GM18498 (cell line): ENCODE data around the gene GRM7.

ENCODE experiments used
- ATAC-seq: cut with Tn5 transposase; IDR thresholded peaks from one replicate; pipeline ENCODE4 v1.9.1; 2021; ENCODE audit warnings: mild to moderate bottlenecking, moderate library complexity; ENCODE audit not compliant: unreplicated experiment

The GRM7 gene

DNA sequence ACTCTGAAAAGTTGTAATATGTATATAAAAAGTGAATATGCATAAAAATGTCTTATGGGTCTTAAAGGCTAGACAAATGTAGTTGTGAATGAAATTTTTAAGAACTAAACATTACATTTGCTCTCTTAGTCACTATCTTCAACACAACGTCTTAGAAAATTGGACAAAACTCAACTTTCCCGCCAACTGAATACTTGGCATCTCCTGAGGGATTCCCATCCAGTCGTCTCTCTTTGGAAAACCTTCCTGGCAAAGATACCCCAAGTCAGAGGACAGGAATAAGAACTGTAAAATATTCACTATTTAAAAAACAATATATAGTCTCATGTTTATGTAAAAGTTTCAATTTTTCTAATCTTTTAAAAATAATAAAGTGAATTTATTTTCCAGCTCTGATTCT is 354.8 kb downstream of the GRM7 start:
- no peak for ATAC-seq

DNA sequence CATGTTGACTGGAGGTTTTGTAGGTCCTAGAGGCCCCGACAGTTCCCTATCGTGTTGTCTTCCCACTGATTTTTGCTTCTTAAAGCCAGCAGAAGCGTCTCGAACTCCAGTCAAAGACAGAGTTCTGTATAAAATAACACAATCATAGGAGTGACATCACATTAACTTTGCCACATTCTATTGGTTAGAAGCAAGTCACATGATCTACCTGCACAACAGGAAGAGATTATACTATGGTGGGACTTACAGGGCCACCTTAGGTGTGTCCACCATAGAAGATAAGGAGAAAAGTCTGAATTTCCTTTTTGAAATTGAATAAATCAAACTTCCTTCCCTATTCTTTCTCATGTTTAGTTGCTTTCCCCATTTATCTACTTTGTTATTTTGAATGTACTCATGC is 365.5 kb downstream of the GRM7 start:
- no peak for ATAC-seq

DNA sequence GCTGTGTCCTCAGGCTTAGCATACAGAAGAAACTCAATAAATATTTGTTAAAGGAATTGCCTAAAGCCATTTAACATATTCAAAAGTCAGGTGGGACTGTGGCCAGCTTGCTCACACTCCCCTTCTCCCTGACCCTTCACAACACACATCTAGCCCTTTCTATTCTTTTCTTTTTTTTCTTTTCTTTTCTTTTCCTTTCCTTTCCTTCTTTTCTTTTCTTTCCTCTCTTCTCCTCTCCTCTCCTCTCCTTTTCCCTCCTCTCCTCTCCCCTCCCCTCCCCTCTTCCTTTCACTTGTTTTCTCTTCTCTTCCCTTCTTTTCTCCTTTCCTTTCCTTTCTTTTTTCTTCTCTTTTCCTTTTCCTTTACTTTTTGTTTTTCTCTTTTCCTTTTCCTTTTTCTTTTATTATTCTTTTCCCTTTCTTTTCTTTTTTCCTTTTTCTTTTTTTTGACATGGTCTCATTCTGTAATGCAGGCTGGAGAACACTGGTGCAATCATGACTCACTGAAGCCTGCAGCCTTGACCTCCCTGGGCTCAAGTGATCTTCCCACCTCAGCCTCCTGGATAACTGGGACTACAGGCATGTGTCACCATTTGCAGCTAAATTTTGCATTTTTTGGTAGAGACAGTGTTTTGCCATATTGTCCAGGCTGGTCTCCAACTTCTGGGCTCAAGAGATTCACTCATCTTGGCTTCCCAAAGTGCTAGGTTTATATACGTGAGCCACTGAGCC is 377.8 kb downstream of the GRM7 start:
- no peak for ATAC-seq

DNA sequence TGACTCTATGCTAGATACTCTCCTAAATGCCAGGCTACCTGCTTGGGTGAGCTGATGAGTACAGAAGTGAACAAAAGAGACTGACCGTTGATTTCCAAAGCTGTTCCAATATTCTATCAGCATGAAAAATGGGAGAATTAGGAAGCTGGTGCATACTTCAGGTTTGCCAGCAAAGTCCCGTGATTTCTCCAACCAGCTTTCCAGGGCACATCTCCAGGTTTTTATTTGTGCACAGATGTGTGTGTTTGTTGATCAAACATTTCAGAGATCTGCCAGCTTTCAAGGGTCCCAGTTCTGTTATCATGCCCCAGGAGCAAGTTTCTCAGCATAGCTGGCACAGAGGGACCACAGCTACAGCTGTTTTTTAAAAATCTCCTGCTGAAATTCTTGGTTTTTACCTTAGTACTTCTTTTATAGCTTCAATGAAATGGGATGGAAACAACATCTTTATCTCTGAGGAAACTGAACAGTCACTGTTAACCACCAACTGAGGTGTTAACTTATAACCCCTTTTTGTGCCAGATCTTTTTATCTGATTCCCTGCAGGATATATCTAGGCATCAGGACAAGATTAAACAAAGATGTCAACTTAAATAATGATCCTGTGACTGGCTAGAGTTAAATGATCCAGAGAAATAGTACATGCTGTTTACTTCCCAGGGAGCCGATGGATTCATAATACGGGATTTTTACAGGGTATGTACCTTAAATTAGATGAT is 380.8 kb downstream of the GRM7 start:
- no peak for ATAC-seq

DNA sequence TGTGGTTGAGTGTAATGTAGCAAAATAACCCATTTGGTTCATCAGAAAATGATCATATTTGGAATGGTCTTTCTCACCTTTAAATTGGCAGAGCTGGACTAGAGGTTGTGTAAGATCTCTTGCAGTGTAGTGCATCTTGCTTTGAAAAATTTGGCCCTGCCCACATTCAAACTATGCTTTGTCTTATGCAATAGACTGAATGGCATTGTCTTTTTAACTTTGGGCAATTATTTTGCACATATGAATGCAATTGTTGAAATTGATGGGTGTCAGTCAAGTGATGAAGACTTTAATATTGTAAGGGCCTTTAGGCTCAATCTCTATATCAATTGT is 381.4 kb downstream of the GRM7 start:
- ATAC-seq: no peak

DNA sequence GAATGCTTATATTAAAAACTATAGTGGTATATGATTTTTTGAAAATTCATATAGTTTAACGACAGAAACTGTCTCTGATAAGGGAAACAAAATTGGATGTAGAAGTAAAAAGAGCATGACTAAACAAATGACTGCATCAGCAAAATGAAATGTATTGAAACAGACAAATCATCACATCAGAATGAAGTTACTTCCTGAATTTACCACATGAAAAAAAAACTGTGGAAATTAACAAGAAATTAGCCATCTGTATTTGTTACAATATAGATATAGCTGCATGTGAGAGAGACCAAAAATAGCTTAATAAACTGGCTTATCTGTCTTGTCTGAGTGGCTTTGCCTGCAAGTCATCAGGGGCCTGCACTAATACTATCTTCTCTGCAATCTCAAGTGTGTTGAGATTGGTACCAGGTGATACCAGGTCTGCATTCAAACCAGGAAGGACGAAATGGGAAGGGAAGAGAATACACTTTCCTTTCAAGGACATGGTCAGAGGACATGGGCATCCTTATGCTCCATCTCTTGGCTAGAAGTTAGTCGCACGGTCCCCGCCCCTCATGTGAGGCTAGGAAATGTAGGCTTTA is 388.7 kb downstream of the GRM7 start:
- no peak for ATAC-seq

DNA sequence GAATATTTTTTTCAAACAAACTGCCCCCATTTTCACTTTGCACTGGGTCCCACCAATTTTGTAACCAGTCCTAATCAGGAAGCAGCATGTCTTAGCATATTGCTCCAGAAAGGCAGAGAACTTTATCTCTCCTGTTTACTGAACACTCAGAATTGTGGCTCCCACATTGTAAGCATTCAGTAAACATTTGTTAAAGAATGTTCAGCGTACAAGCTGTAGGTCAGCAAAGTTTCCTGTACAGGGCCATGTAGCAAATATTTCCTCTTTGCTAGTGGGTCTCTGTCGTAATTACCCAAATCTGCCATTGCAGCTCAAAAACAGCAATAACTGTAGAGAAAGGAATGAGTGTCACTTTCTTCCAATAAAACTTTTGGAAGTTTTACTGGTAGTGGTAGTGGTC is 393.3 kb downstream of the GRM7 start:
- no peak for ATAC-seq

DNA sequence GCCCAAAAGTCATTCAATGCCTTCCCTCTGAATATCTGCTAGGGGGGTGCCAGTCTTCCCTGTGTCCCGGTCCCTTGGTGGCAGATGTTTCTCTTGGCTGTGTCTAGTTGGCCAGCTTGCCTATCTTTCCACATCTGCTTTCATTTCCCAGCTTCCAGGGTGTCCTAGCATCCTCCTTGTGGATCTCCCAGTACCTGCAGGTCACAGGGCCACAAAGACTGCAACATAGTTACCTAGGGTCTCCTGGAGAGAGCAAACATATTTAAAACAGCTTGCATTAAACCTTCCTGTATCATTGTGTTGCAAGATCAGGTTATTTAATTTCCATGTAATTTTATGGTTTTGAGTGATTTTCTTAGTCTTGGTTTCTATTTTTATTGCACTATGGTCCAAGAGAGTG is 400.1 kb downstream of the GRM7 start:
- ATAC-seq: no peak

DNA sequence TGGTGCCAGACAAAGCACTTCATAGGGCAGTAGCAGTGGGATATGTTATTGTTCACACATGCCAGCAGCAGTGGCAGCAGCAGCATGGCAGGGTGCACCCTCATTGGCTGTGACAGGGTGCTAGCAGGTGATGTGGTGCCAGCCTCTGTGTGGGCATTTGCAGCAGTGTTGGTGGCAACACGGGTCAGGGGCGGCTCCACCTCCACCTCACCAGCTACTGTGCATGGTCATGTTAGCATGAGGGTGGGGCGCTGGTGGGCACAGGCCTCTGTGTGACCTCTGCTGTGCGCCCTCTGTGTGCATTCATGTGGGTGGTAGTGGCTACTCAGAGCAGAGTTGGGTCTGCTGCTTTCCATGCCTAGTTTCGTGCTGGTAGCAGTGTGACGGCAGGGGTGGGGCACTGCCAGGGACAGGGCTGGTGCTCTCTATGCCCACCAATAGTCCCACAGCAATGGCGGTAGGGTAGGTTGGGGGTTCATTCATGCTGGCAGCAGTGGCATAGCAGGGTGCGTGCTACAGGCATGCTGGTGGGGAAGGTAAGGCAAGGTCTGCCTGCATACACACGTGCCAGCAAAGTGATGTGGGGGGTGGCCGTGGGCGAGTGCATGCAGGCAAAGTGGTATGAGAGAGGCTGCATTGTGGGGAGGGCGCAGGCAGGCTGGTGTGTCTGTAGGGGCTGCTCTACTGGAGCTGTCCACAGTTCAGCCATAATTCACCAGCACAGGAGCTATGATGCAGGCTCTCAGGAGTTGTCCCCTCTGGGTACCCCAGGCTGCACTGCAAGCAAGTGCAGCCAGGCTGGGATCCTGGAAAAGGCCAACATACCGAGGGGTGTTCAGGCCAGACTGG is 402.7 kb downstream of the GRM7 start:
- ATAC-seq: no peak

DNA sequence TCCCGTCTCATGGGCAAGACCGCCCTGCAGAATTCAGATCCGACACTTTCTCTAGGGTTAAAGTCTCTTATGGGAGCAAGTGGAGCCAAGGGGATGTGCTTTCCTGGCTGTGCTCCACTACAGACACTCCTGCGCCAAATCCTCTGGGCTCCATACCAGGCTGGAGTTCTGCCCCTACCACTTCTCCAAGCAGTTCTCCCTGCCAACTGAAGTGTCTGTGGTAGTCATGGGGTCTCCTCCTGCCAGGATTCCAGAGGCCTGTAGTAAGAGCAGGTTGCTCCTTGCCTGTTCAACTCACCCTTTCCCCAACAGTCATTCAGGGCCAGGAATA is 403.2 kb downstream of the GRM7 start:
- no peak for ATAC-seq

DNA sequence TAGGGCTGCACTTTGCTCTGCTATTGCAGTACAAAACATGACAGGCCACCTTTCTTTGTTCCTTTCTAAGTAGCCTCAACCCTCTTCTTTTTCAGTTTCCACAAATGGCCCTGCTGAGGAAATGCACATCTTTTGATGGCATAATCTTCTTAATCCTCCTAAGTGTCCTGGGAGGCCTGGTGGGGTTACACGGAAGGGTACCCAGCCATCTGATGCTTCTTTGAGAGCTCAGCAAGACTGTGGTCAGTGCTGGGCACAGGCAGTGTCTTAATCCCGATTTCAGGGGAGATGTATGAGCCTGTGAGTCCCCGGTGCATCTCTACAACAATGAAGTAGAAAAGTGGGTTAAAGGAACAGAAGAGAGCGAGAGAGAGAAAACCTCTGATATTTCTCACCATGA is 404.8 kb downstream of the GRM7 start:
- no peak for ATAC-seq

DNA sequence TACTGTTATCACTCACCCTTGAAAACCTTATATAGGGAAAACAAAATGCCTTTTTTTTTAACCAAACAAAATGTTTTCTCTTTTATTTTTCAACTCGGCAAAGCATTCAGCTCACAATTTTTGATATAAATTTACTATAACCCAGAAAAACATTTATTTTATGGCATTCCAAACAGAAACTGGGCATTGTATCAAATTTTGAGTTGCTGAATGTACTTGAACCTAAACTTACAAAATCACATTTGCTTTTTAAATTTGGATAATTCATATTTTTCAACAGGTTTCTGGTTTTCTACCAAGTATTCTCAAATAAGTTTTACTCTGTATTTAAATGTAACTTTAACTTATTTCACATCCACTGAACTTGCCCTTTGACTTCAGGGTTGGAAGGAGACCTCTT is 405.6 kb downstream of the GRM7 start:
- no peak for ATAC-seq

DNA sequence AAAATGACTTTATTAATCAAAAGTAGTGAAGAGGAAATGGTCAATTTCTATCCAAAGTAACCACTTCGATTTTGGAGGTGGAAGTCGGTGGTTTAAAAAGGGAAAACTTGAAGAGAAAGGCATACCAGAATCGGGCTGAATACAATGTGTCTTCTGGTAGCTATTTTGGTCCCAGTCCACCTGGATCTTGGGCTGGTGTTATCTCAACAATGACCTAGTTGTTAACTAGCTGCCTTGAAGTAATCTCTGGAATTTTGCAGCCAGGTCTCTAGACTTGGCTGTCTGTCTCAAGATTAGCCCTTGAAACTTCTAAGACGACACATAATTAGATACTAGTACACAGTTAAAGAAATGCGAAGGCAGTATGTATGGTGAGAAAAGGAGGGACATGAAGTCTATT is 409.8 kb downstream of the GRM7 start:
- ATAC-seq: no peak

DNA sequence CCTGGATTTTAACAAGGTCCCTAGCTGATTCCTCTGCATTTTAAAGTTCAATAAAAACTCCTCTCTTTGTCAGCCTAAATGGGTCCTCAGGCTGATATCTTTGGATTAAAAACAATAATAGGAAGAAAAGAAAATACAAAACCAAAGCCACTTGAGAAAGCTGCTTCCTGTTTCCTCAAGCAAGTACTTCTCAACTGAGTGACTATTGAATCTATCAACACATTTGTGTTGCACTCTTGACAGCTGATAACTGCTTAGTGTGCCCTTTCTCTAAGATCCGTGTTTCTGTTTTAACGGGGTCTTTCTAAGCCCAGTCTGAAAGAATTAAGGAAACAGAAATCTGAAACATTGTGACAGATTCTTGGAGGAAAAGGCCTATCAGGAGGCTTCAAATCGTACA is 410.7 kb downstream of the GRM7 start:
- ATAC-seq: no peak

DNA sequence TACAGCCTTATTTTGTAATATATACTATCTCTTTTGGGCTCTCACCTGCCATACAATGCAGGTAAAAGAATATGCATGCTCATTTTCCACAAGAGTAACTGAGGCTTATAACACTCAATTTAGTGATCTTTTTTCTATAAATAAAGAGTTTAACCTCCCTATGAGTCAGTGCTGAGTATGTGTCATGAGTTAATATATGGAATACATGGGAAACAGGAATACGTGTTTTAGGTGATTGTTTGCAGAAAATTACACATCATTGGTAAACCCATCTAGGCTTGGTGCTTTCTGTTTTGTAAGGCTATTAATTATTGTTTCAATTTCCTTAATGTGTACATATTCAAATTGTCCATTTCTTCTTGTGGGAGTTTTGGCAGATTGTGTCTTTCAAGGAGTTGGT is 411.3 kb downstream of the GRM7 start:
- no peak for ATAC-seq

DNA sequence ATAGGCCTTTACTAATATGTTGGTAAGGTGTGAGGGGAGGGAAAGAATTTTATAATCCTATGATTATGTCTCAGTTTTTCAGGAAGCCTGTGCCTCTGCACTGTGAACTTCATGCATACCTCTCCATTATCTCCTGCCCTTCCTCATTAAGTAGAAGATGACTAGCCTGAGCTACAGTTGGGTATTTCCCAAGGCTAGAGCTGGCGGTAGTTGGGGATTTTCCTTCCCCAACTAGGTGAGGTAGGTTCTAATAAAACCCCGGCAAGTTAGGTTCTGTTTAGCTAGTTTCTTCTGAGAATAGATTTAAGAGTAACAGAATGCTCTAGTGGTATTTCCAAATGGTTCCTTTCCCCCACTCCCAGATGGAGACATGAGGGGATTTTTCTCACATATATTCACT is 414.5 kb downstream of the GRM7 start:
- ATAC-seq: peak; percentile 59

DNA sequence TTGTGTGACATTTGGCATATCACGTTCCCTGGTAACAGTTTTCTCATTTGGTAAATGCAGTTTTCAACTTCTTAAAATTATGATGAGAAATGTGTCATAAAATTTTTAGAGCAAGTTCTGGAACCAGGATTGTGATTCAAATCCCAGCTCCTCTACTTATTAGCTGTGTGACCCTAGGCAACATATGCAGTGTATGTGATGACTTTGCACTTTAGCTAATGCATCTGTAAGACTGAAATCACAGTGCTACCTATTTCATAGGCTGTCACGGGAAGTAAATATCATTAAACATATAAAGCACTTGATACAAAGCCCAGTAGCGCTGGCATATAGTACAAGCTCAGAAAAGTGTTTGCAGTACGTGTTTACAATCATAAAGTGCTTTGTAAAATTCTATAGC is 419.4 kb downstream of the GRM7 start:
- no peak for ATAC-seq

DNA sequence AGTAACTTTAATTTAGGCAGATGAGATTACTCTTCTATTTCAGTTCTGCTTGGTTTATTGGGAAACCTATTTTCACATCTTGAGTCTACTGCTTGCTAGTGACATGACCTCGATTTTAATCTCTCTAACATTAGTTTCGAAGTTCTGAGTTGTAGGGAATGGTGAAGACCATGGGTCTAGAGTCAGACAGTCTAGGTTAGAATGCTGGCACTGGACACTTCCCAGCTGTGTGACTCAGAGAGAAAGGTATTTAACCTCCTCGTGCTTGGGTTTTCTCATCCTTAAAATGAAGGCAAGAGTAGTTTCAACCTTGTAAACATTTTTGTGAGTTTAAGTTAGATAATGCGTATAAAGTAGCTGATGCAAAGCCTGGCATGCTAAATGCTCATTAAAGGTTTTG is 422.1 kb downstream of the GRM7 start:
- no peak for ATAC-seq

DNA sequence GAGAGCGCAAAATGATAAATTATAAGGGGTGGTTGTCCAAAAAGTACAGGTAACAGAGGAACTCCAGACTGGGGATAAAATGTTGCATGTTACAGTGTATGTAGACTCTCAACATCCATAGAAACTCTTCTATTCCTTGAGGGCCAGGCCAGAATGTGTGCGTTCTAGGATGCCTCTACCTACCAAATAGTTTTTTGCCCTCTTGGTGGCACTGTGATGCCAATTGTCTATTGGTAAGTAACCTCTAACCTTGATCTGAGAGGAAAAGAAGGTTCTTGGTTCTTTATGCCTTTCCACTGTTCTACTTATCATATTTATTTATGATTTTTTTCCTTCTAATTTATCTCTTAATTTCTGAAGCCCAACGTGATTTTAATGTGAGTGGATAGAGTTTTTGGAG is 424.6 kb downstream of the GRM7 start:
- ATAC-seq: no peak

DNA sequence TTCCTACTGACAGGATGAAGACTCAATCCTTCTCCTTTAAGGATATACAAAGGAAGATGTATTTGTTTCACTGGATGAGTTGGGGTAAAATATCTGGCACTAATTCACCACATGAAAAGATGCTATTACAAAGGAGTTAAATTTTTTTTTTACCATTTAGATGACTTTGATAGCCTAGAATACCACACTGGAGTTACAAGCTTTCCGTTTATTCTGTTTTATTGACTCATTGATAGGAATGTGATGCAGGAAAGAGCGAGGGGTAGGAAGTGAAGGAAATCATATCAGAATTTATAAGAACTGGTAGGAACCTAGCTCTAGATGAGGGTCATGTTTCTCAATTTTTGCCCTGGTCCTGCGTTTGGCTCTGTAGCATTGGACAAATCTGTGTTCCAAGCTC is 427.2 kb downstream of the GRM7 start:
- ATAC-seq: no peak

DNA sequence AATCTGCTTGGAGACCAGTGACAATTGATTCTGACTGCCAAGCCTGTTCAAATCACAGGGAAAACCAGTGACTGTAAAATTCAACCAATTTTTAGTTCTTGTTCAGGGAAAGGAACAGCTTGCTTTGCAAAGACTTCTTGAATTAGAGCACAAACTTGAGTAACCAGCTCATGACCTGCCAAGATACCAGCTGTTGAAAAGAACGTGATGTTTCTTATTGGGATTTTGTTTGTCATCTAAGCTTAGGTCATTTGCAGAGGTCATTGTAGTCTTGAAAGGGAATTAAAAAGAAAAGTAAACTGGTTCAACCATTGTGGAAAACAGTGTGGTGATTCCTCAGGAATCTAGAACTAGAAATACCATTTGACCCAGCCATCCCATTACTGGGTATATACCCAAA is 428.2 kb downstream of the GRM7 start:
- ATAC-seq: no peak
